Left colon (tissue), 2 donors: ENCODE measurements around the gene NOC3L. TPM values are rescaled to one million over a fixed set of nuclear protein-coding genes. Genes with fewer than 3 reads are reported as not detected.

Experiments used
- ATAC-seq: fragments of 200-7000 bp; cut with Tn5 transposase; one replicate; pipeline ENCODE4 v1.9.1; 2020; ENCODE audit warnings: mild to moderate bottlenecking, moderate library complexity
- DNase-seq, 2 donors: peaks; one replicate each; pipeline ENCODE4 v3.0.0-alpha.2; 2020
- intact Hi-C, 2 donors: fragments of 100-400 bp; cut with DNase I in 1 of 2; cut with micrococcal nuclease in 1 of 2; formaldehyde crosslinking; loops; one replicate each; pipeline versions ENCODE4 v1.11.2 to v1.14.0; 2022; cut with DNase I, micrococcal nuclease
- total RNA-seq, 2 donors: library from RNA; stranded (reverse); fragmentation: NEBNext Ultra II Directional; extraction: Animal tissue kit (Norgen Biotek cat#: 25700); gene quantifications; one replicate each; pipeline ENCODE4 v1.2.1, GENCODE V29; 2021
- donor health status: DM: no; HTN: no; CAD: no.
- donor health status: DM: yes; HTN: yes; CAD: no.

Gene NOC3L
- total RNA-seq, 2 donors from 2014 or later = 6.3 to 6.6 TPM

DNA sequence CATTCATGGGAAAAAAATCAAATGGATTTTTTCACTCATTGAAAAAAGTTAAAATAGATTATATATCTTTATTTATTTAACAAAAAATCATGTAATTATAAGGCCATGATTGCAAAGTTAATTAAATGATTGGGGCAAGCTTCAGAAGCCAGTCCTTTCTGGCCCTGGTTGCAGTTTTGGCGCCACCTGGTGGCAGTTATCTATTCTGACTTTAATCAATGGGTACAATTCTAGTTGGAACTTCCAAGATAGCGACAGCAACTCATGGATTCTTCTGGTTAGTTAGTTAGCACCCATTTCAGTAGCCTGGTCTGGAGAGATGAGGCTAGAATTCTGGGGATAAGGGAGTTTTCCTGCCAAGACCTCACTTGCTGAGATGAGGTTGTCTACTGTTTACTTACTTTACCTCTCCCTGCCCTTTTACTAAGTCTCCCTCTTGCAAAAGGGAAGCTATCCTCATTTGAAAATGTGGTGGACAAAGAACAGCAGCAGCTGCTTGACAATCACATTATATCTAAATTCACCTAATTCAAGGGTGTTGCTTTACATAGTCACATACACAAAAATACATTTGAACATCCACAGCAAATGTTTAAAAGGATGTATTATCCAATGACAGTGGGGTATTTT, 42.3 kb downstream of the NOC3L start:
- DNase-seq (peak; percentile 38 to 79), ATAC-seq (peak; percentile 70)
- intact Hi-C loops = loop anchor here in 1 of 2 donors (2.0 kb wide), 1 partner anchor 404 kb away; no protein-coding TSS in a partner anchor

DNA sequence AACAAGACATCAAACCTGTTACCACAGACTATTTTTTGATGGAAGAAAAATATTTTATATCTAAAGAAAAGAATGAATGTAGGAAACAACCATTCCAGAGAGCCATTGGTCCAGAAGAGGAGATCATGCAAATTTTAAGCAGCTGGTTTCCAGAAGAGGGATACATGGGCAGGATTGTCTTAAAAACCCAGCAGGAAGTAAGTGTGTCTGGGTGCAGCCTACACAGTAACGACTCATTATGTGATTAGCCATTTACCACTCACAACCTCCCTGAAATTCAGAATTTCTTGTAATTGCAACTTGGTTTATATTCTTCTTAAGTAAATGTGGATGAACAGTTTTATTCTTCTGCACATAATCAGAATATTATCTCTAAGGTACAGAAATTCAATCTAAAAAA, 46.2 kb downstream of the NOC3L start:
- intact Hi-C loops = no loop called here
- DNase-seq = no peak
- ATAC-seq = no peak

DNA sequence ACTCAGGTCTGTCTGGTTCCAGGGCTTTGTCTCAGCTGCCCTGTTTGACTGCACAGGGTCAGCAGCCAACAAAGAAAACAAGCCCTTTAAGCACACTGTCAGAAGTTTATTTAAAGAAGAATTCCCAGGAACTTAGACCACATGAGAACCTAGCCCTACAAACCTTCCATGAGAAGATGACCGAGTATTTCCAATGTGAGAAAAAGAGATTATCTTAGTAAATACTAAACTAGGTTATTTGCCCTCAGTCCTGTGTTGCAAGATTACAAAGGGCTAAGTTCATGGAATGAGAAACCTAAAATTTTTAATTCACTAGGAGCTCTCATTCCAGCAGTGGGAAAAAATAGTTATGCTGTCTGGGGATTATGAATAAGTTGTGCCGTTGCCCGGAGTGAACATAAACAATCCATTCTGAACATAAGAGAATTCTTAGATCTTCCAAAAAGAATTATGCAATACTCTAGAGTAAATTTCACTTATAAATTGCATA, 46.7 kb downstream of the NOC3L start:
- ATAC-seq = no peak
- intact Hi-C loops = no loop called here
- DNase-seq = no peak

DNA sequence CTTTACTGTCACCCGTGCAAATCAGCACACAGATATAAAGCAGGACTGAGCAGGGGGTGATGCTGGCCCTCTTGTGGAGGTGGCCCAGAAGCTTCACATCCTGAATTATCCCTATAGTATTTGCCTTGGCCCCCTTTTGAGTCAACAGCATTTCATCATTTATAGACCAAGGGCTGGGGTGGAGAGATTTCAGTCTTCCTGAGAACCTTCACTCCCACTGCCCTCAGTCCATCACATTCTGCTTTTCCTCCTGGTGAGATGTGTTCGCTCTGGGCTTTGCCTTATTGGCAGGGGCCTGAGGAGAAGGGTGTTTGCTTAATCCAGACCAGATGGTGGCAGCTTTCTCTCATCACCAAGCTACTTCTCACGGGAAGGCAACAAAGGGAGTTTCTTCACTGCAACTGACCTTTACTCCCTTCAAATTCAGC, 47.7 kb downstream of the NOC3L start:
- ATAC-seq (no peak), DNase-seq (no peak)
- intact Hi-C loops = no loop called here

DNA sequence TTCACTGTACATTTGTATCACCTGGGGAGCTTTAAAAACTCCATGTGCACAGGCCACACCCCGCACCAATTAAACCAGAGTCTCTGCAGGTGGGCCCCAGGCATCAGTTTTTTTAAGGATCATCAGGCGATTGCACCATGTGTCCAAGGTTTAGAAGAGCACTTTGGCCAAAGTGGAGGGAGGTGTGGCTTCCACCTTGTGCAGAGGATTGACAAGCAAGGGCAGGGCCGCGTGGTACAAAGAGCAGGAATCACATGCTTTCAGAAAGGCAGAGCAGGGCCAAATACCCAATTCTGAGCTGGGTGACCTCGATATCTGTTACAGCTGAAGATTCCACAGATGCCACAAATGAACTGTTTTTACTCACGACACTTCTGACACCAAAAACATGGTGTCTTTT, 52.4 kb downstream of the NOC3L start:
- ATAC-seq (peak; percentile 41), DNase-seq (no peak)
- intact Hi-C loops = no loop called here

DNA sequence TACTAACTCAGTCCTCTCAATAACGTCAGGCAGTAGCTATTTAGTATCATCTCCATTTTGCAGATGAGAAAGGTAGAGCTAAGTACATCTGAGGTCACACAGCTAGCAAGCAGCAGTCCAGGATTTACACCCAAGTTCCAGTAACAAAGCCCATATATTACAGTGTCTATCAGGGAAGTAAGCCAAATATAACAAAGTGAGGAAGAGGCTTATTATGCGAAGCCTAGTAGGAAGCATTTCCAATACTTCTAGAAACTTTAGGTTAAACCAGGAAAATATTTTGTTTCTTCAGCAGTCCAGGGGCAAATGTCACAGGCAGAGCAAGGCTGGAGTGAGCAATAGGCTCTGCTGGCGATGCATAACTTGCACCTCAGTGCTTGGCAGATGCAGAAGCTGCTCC, 53.9 kb downstream of the NOC3L start:
- intact Hi-C loops = no loop called here
- no peak for ATAC-seq
- no peak for DNase-seq

DNA sequence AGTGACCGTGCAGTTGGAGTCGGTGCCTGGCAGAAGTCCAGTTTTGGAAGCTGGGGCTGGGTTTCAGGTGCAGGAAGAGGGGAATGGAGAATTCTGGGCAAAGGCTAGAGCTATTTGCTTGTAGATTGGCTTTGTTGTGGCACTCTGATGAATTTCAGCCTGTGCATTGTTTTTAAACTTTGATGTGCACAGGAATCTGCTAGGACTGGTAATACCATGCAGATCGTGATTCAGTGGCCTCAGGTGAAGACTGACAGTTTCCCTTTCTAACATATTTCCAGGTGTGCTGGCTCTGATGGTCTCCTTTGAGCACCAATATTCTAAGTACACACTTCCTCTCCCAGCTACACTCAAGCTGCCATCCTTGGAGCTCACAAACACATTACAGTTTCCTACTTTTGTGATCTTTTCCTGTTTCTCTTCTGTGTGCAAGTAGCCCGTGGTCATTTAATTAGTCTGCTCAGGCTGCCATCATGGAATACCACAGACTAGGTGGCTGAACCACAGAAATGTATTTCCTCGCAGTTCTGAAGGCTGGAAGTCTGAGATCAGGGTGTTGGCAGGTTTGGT, 55.6 kb downstream of the NOC3L start:
- DNase-seq (no peak), ATAC-seq (no peak)
- intact Hi-C loops = no loop called here

DNA sequence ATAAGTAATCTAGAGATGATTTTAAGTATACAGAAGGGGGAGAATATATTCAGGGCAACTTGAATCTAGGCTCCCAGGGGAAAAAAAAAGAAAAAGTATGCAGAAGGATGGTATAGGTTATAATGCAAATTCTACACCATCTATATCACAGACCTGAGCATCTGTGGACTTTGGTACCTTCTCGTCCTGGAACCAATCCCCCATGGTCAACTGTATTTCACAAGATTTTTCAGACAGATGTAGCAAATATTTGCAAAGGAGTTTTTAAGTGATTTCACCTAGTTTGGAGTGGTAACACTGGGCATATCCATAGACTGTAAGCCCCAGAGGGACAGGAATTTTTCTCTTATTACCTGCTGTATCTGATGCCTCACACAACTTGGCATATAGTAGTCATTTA, 58.8 kb downstream of the NOC3L start:
- ATAC-seq (no peak), DNase-seq (no peak)
- intact Hi-C loops = no loop called here

DNA sequence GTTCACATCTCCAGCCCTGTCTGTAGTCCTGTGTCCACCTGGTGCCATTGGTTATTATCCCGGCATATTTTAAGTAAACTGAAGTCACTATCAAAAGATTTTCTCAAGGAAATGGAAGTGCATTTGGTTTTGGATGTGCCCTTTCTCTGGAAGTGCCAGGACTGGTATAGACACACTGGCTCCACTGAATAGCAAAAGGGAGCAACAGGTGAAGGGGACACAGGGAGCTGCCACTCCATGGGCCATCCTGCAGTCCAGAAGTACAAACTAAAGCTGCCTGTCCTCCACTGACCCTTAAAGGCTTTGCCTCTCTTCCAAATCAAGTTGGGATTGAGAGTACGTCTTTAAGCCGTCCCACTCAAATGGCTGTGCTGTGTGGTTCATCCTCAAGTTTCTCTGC, 62.7 kb downstream of the NOC3L start:
- no peak for ATAC-seq
- no peak for DNase-seq
- intact Hi-C loops = no loop called here

DNA sequence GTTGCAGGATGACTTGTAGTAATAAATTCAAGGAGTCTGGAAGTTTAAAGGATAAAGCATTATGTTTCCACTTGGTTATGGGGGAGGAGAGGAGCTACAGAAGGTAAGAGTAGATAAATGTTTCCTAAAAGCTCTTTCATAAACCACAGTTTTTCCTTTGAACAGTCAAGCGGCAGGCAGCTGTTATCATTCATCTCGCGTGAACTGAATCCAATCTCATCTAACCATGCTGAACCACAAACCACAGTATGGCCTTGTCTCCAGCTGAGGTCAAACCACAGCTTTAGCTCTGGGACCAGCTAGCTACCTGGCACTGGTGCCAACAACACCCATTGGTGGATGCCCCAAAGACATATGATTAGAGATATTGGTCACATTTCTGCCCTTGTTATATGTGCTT, 63.3 kb downstream of the NOC3L start:
- DNase-seq (no peak), ATAC-seq (no peak)
- intact Hi-C loops = no loop called here

DNA sequence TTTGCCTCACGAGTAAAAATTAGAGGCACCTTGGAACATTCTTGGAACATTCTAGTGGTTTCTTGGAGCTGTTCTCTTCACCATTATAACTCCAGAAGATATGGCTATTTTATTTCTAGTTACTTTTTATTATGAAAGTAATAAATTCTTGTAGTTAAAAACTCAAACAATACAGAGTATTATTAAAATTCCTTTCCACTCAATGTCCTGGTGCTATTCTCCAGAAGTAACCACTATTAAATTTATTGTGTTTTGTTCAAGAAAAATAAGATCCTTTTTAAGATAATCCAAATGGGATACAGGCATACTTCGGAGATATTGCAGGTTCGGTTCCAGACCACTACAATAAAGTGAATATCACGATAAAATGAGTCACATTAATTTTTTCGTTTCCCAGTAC, 68.6 kb downstream of the NOC3L start:
- DNase-seq (no peak), ATAC-seq (no peak)
- intact Hi-C loops = no loop called here

DNA sequence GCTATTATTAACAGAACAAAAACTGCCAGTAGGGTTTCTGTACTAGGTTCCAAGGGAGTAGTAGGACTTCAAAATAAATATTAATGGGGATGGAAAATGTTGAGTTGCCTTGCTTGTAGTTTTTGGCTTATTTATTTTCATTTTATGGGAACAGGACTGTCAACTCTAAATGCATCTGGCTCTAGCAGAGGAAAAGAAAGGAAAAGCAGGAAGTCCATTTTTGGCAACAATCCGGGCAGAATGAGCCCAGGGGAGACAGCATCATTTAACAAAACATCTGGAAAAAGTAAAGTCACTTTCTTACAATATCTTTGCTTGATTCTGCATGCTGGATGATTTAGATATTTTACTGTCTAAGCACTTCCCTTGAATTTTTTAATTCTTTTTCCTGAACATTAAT, 69.4 kb downstream of the NOC3L start:
- intact Hi-C loops = no loop called here
- no peak for DNase-seq
- ATAC-seq = no peak

DNA sequence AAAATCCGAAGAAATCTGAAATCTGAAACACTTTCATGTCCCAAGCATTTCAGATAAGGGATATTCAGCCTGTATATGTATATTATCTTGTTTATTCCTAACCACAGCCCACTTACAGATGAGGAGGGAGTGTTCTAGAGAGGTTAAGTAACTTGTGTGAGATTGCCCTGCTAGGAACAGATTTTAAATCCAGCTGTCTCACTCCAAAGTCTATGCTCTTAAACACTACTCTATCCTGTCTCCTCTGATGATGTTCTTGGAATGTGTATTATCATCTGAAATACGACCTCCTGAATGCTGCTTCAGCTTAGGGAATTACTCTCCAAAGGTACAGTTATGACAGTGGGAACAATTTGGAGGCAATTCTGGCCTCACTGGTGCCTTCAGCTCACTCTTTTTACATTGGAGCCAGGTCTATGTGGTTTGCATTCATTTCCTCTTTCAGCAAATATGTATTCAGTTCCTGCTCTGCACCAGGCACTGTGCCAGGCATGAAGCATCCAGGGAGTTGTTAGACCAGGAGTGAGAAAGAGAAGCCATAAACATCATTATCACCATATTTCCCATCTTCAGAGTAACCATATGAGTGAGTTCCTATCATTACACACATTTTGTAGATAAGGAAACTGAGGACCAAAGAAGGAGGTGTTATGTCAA, 70.2 kb downstream of the NOC3L start:
- intact Hi-C loops = no loop called here
- ATAC-seq = peak; percentile 83
- DNase-seq = peak; percentile 44 to 62

DNA sequence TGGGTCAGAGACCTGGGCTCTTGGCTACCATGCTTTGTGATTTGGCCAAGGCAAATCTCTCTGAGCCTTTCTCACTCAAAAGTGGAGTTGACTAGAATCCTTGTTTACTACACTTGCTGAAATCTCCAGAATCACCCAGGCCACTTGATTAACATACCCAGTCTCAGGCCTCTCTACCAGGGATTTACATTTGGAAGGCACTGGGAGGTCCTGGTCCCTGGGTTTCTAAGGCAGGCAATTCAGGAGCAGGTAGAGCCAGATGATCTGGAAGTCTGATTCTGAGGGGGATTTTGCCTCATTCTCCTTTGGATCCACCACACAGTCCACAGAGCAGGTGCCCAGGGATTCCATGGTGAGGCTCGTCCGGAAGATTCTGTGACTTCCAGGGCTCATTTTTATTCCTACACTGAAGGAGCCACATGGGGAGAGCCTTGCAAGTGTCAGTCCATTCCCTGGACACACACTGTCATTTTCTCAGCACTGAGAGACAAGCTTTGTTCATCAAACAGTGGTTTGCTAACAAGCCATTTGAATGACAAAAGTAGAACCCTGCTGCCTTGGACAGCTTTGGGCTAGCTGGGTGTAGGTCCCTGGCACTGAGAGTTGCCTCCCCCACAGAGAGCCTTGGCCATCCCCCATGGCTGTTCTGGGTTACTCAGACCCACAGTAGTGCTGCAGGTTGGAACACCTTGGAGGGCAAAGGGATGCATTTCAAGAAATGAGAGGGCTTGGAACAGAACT, 74.2 kb downstream of the NOC3L start:
- ATAC-seq = no peak
- no peak for DNase-seq

DNA sequence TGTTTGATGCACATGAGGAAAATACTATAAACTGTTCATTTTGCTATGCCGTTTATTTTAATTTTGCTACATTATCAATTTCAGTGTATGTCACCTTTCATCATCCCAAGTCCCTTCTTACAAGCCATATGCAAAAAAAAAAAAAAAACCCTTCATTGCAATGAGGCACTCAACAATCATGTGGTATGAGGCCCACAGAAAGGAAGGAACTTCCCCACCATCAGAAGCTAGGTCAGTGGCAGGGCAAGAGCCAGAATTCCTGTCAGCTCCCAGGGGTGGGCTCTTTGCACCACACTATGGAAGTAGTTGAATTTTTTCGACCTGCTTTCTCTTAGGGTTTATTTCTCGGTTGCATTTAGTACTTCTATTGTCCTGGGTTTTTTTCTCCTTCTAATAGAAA, 75.4 kb downstream of the NOC3L start:
- DNase-seq (no peak), ATAC-seq (no peak)
- intact Hi-C loops = loop anchor here in 1 of 2 donors (10.0 kb wide), 1 partner anchor 157 kb away; no protein-coding TSS in a partner anchor

More for the DNA sequence above, 74.2 kb downstream of the NOC3L start:
- intact Hi-C loops = loop anchor here in 1 of 2 donors (10.0 kb wide), 1 partner anchor 156 kb away; no protein-coding TSS in a partner anchor

DNA sequence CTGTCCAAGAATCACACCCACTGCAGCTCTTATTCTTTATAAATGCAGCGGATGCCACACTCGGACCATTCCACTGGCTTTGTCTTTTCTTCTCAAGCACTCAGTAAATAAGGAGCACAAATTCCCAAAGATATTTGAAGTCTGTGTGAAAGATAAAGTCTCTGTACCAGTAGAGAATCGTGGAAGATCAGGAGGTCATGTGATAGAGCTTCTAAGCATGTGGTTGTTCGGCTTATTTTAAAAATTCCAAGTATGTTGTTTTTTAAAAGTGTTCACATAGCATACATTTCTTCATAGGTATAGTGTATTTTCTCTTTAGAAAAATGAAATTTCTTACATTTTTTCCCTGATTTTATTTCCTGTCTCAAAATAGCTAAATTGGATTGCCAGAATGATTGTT, 75.8 kb downstream of the NOC3L start:
- intact Hi-C loops = loop anchor here in 1 of 2 donors (10.0 kb wide), 1 partner anchor 158 kb away; no protein-coding TSS in a partner anchor
- DNase-seq (no peak), ATAC-seq (no peak)

DNA sequence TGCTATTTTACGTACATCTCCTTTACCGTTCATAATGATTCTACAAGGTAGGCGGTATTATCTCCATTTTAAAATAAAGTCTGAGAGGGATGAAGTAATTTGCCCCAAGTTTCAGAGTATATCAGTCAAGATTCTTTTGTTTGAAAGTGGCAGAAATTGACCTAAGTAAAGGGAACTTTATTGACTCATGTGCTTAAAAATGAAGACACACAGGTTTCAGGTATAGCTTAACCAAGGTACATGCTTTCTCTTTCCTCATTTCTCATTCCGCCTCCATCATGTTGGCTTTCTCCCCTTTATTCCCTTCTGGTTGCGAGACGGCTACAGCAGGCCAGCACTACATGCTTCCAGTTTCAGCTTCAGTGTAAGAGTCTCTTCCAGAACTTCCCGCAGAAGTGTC, 77.5 kb downstream of the NOC3L start:
- ATAC-seq (no peak), DNase-seq (no peak)
- intact Hi-C loops = loop anchor here in 1 of 2 donors (10.0 kb wide), 1 partner anchor 160 kb away; no protein-coding TSS in a partner anchor
